Measurements from ENCODE around the gene STK4. TPM values are rescaled to one million over a fixed set of nuclear protein-coding genes. Genes with fewer than 3 reads are reported as not detected.

STK4 gene
- total RNA-seq, 4 donors from 2014 or later: 26.9 to 33.5 (median 28.8) TPM

- peaks cover 0 to 55% of the 10 kb centered on the region in 2 donors for H3K36me3 ChIP-seq
These were observed 9.9 kb upstream of the STK4 start for GRCh38 chr20:44956410-44956809.

DNA sequence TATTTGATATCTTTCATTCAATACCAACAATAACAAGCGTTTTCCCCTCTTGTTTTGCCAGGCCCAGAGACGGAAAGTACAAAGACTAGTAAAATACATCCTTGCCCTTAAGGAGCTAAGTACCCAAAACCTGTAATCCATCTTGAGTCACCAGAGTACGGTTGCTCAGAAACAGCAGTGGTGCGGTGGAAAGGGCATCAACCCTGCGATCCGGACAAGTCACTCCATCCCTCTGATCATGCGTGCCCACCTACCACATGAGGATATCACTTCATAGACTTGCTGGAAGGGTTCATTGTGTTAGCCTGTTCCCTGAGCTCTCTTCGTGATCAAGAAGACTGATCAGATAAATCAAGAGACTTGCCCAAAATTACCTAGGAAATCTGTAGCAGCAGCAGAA is 8.0 kb upstream of the STK4 start:
- ATAC-seq: no peak
- no peaks in the 10 kb centered on the region for H3K27me3 ChIP-seq
- no peak overlapping the region for H3K27ac ChIP-seq
- H3K4me3 ChIP-seq: no peak overlapping the region
- WGBS, 2 donors (ENCODE audit: low coverage in 1 of 2): 93 to 94% methylated on average over 2 to 8 of the region's 8 CpGs
- peaks cover 0 to 31% (median 0%) of the 10 kb centered on the region in 3 donors for H3K4me1 ChIP-seq
- peaks cover 0 to 38% of the 10 kb centered on the region in 2 donors for H3K36me3 ChIP-seq
- no peaks in the 10 kb centered on the region for H3K9me3 ChIP-seq
- TF ChIP-seq POLR2AphosphoS5 (IDR thresholded peaks at IDR 0.05) (no peak), EP300 (IDR thresholded peaks at IDR 0.05) (no peak), POLR2A (IDR thresholded peaks at IDR 0.05) (no peak)
- TF ChIP-seq, protein P1, sequence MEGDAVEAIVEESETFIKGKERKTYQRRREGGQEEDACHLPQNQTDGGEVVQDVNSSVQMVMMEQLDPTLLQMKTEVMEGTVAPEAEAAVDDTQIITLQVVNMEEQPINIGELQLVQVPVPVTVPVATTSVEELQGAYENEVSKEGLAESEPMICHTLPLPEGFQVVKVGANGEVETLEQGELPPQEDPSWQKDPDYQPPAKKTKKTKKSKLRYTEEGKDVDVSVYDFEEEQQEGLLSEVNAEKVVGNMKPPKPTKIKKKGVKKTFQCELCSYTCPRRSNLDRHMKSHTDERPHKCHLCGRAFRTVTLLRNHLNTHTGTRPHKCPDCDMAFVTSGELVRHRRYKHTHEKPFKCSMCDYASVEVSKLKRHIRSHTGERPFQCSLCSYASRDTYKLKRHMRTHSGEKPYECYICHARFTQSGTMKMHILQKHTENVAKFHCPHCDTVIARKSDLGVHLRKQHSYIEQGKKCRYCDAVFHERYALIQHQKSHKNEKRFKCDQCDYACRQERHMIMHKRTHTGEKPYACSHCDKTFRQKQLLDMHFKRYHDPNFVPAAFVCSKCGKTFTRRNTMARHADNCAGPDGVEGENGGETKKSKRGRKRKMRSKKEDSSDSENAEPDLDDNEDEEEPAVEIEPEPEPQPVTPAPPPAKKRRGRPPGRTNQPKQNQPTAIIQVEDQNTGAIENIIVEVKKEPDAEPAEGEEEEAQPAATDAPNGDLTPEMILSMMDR (IDR thresholded peaks at IDR 0.05): no peak

More at GRCh38 chr20:44956410-44956809, 9.9 kb upstream of the STK4 start:
- 78 to 86% methylated on average over 2 of the region's 3 CpGs for WGBS, 2 donors (ENCODE audit: low coverage in 1 of 2)
- no peak overlapping the region for H3K4me3 ChIP-seq
- TF ChIP-seq EP300 (IDR thresholded peaks at IDR 0.05) (no peak), POLR2A (IDR thresholded peaks at IDR 0.05) (no peak), POLR2AphosphoS5 (IDR thresholded peaks at IDR 0.05) (no peak)
- TF ChIP-seq, protein P1 (IDR thresholded peaks at IDR 0.05): no peak
- H3K9me3 ChIP-seq: no peaks in the 10 kb centered on the region
- peaks cover 0 to 31% (median 0%) of the 10 kb centered on the region in 3 donors for H3K4me1 ChIP-seq
- ATAC-seq: no peak
- H3K27me3 ChIP-seq: no peaks in the 10 kb centered on the region
- no peak overlapping the region for H3K27ac ChIP-seq

DNA sequence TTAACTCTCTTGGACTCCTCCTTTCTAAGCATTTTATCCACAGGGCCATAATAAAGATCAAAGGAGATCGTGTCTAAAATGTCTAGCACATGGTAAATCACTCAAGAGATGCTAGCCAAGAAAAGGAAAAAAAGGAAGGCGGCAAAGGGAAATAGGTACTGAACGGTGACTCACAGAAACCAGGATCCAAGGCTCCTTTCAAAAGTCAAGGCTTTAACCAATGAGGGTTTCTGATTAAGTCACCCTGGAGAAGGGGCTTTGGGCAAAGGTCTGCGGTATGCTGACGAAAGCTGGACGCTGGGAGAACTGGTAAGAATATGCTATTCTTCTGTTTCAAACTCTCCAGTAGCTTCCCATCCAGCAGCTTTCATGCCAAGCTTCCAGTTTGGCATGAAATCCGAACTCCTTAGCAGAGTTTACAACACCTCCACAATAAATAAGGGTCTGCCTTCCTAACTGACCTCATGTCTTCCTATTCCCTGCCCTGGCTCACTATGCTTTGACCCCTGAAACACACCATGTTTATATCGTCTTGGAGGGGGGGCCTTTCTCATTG is 7.2 kb upstream of the STK4 start:
- no peaks in the 10 kb centered on the region for H3K27me3 ChIP-seq
- H3K9me3 ChIP-seq: no peaks in the 10 kb centered on the region
- H3K27ac ChIP-seq: peak overlapping the region in 3 of 4 donors; percentile 82 to 89 (median 85)
- no peak for ATAC-seq
- peak overlapping the region; percentile 72 to 79 for H3K4me3 ChIP-seq
- peaks cover 0 to 29% of the 10 kb centered on the region in 2 donors for H3K36me3 ChIP-seq
- peaks cover 0 to 31% (median 0%) of the 10 kb centered on the region in 3 donors for H3K4me1 ChIP-seq
- 10 to 21% methylated on average over 6 to 8 of the region's 8 CpGs for WGBS, 2 donors (ENCODE audit: low coverage in 1 of 2)
- no peak for TF ChIP-seq EP300 (IDR thresholded peaks at IDR 0.05)

GRCh38 chr20:44959638-44960102 is 6.6 kb upstream of the STK4 start:
- WGBS, 2 donors (ENCODE audit: low coverage in 1 of 2): 5 to 6% methylated on average over 5 to 11 of the region's 13 CpGs
- peak overlapping the region; percentile 21 to 89 (median 84) for H3K27ac ChIP-seq
- no peaks in the 10 kb centered on the region for H3K27me3 ChIP-seq
- no peak for ATAC-seq
- H3K4me3 ChIP-seq: peak overlapping the region; percentile 72 to 79
- peaks cover 0 to 24% of the 10 kb centered on the region in 2 donors for H3K36me3 ChIP-seq
- peaks cover 0 to 31% (median 0%) of the 10 kb centered on the region in 3 donors for H3K4me1 ChIP-seq
- TF ChIP-seq, protein P1 (IDR thresholded peaks at IDR 0.05): no peak
- TF ChIP-seq POLR2AphosphoS5 (IDR thresholded peaks at IDR 0.05) (no peak), POLR2A (IDR thresholded peaks at IDR 0.05) (no peak), EP300 (IDR thresholded peaks at IDR 0.05) (no peak)
- no peaks in the 10 kb centered on the region for H3K9me3 ChIP-seq

GRCh38 chr20:44960103-44960852 is 6.0 kb upstream of the STK4 start, which contains the start of gene TOMM34:
Gene TOMM34, minus strand, starts transcription at chr20:44960397. Its CDS starts 64 bp downstream, at chr20:44960333.
- H3K27me3 ChIP-seq: no peaks in the 10 kb centered on the region
- peaks cover 0 to 32% (median 0%) of the 10 kb centered on the region in 3 donors for H3K4me1 ChIP-seq
- TF ChIP-seq, protein P1 (IDR thresholded peaks at IDR 0.05): peak in 1 of 4 experiments; percentile 32
- peak; percentile 72 for TF ChIP-seq POLR2AphosphoS5 (IDR thresholded peaks at IDR 0.05)
- peak; percentile 62 to 63 for TF ChIP-seq POLR2A (IDR thresholded peaks at IDR 0.05)
- TF ChIP-seq EP300 (IDR thresholded peaks at IDR 0.05): no peak
- peaks cover 0 to 18% of the 10 kb centered on the region in 2 donors for H3K36me3 ChIP-seq
- peak within 1 kb of the TSS; percentile 72 to 79 for H3K4me3 ChIP-seq
- 0% methylated on average over 8 to 10 of the region's 60 CpGs for WGBS, 2 donors (ENCODE audit: low coverage in 1 of 2)
- H3K9me3 ChIP-seq: no peaks in the 10 kb centered on the region
- peak within 1 kb of the TSS; percentile 26 to 89 (median 84) for H3K27ac ChIP-seq
- ATAC-seq: peak; percentile 97

Measured in gastroesophageal sphincter (tissue), 4 donors.